Measurements from ENCODE around the gene ZNF511. TPM values are rescaled to one million over a fixed set of nuclear protein-coding genes. Genes with fewer than 3 reads are reported as not detected.

The ZNF511 gene
- total RNA-seq, 1 donor from 2014 or later = 36.3 TPM

- Histone ChIP-seq H3K27ac (no peak overlapping the region), H3K4me3 (no peak overlapping the region), H3K36me3 (peaks cover 2 to 81% of the 10 kb centered on the region in 2 donors), H3K4me1 (peaks cover 10% of the 10 kb centered on the region), H3K9me3 (no peaks in the 10 kb centered on the region), H3K27me3 (no peaks in the 10 kb centered on the region)
- intact Hi-C loops (cut with DNase I) = no loop called here
- DNase-seq (ENCODE audit: extremely low spot score in 2 of 2) = no peak
- TF ChIP-seq POLR2A (IDR thresholded peaks at IDR 0.05) = no peak
Measured at GRCh38 chr10:133281628-133282372, 26.9 kb upstream of the ZNF511 start.

GRCh38 chr10:133282846-133283390 is 25.8 kb upstream of the ZNF511 start:
- no peak for DNase-seq (ENCODE audit: extremely low spot score in 2 of 2)

GRCh38 chr10:133283931-133284330 is 24.8 kb upstream of the ZNF511 start:
- Histone ChIP-seq H3K36me3 (peaks cover 2 to 96% of the 10 kb centered on the region in 2 donors), H3K27me3 (no peaks in the 10 kb centered on the region)
- TF ChIP-seq, protein P1, sequence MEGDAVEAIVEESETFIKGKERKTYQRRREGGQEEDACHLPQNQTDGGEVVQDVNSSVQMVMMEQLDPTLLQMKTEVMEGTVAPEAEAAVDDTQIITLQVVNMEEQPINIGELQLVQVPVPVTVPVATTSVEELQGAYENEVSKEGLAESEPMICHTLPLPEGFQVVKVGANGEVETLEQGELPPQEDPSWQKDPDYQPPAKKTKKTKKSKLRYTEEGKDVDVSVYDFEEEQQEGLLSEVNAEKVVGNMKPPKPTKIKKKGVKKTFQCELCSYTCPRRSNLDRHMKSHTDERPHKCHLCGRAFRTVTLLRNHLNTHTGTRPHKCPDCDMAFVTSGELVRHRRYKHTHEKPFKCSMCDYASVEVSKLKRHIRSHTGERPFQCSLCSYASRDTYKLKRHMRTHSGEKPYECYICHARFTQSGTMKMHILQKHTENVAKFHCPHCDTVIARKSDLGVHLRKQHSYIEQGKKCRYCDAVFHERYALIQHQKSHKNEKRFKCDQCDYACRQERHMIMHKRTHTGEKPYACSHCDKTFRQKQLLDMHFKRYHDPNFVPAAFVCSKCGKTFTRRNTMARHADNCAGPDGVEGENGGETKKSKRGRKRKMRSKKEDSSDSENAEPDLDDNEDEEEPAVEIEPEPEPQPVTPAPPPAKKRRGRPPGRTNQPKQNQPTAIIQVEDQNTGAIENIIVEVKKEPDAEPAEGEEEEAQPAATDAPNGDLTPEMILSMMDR (IDR thresholded peaks at IDR 0.05) = no peak
- TF ChIP-seq POLR2A (IDR thresholded peaks at IDR 0.05) (no peak), POLR2AphosphoS5 (IDR thresholded peaks at IDR 0.05; ENCODE audit: insufficient read depth in 1 of 2, low read depth in 1 of 2) (no peak)

More at GRCh38 chr10:133282846-133283390, 25.8 kb upstream of the ZNF511 start:
- Histone ChIP-seq H3K4me3 (no peak overlapping the region), H3K9me3 (no peaks in the 10 kb centered on the region), H3K4me1 (no peaks in the 10 kb centered on the region), H3K27ac (no peak overlapping the region), H3K36me3 (peaks cover 2 to 90% of the 10 kb centered on the region in 2 donors), H3K27me3 (no peaks in the 10 kb centered on the region)
- intact Hi-C loops (cut with DNase I) = no loop called here
- TF ChIP-seq, protein P1 (IDR thresholded peaks at IDR 0.05) = no peak
- TF ChIP-seq POLR2A (IDR thresholded peaks at IDR 0.05) (no peak), POLR2AphosphoS5 (IDR thresholded peaks at IDR 0.05; ENCODE audit: insufficient read depth in 1 of 2, low read depth in 1 of 2) (no peak)

DNA sequence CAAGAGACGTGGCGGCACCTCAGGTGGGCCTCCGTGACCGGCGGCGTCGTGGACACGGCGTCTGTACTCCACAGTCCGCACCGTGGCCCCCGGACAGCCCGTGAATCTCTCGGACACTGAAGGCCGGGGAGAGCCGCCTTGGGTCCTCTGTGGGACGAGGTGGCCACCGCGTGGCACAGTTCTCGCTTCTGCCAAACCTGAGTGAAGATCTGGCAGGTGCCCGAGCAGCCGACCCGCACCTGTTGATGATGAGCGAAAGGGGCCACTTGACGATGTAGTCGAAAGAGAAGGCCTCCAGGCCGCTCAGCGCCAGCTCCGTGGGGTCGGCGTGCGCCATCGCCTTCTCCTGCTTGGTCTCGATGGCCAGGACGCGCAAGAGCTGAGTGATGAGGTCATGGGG is 23.5 kb upstream of the ZNF511 start:
- Histone ChIP-seq H3K27ac (no peak overlapping the region), H3K36me3 (peaks cover 2 to 96% of the 10 kb centered on the region in 2 donors), H3K9me3 (no peaks in the 10 kb centered on the region), H3K27me3 (no peaks in the 10 kb centered on the region), H3K4me1 (no peaks in the 10 kb centered on the region), H3K4me3 (no peak overlapping the region)
- no peak for DNase-seq (ENCODE audit: extremely low spot score in 2 of 2)
- intact Hi-C loops (cut with DNase I) = no loop called here
- TF ChIP-seq, protein P1 (IDR thresholded peaks at IDR 0.05) = no peak
- TF ChIP-seq POLR2A (IDR thresholded peaks at IDR 0.05) = no peak
- no peak for TF ChIP-seq POLR2AphosphoS5 (IDR thresholded peaks at IDR 0.05; ENCODE audit: insufficient read depth in 1 of 2, low read depth in 1 of 2)

More at GRCh38 chr10:133283931-133284330, 24.8 kb upstream of the ZNF511 start:
- intact Hi-C loops (cut with DNase I) = no loop called here
- no peaks in the 10 kb centered on the region for H3K4me1 ChIP-seq
- H3K27ac ChIP-seq = no peak overlapping the region
- no peaks in the 10 kb centered on the region for H3K9me3 ChIP-seq
- DNase-seq (ENCODE audit: extremely low spot score in 2 of 2) = no peak
- no peak overlapping the region for H3K4me3 ChIP-seq

- H3K27me3 ChIP-seq = no peaks in the 10 kb centered on the region
- H3K4me1 ChIP-seq = no peaks in the 10 kb centered on the region
- no peak for DNase-seq (ENCODE audit: extremely low spot score in 2 of 2)
- H3K4me3 ChIP-seq = no peak overlapping the region
- peaks cover 2 to 93% of the 10 kb centered on the region in 2 donors for H3K36me3 ChIP-seq
- H3K9me3 ChIP-seq = no peaks in the 10 kb centered on the region
- H3K27ac ChIP-seq = no peak overlapping the region
- TF ChIP-seq POLR2AphosphoS5 (IDR thresholded peaks at IDR 0.05; ENCODE audit: insufficient read depth in 1 of 2, low read depth in 1 of 2) (no peak), POLR2A (IDR thresholded peaks at IDR 0.05) (no peak)
- TF ChIP-seq, protein P1 (IDR thresholded peaks at IDR 0.05) = no peak
- intact Hi-C loops (cut with DNase I) = no loop called here
Measured at GRCh38 chr10:133286366-133286765, 22.3 kb upstream of the ZNF511 start.
